ENCODE data around the gene AAK1.

DNA sequence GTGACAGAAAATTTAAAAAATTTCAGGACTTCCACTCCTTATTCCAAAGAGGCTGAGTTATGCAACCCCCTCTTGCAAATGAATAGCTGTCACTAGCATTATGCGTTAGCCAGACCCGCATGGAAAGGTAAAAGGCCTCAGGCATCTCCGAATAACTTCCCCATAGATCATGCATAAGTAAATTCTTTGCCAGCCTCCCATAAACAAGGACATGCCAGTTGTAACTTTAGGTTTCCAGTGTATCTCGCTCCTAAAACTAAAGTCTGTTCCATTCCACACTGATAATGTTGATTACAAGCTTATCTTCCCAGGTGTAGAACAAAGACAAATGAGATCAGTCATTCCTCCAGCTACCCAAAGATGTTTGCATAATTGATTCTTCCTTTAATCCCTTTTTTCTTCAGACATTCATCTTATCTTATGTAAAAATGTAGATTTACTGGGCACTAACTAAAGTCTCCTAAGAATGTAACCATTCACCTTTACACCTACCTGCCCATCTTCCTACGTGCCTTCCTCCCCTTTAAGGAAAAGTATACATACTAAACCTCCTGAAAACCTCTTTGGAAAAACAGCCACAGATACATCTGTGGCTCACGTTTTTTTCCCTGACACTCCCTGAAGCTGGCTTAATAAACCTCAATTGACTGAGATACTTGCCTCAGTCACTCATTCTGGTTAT lies 192.7 kb downstream of the AAK1 start:
- no peak for TF ChIP-seq POLR2A (IDR thresholded peaks at IDR 0.05)
- TF ChIP-seq CTCF (IDR thresholded peaks at IDR 0.05): no peak

All from esophagus squamous epithelium (tissue), 4 donors.